Endothelial cell of umbilical vein (primary cell): ENCODE data around the gene COMT. TPM values are rescaled to one million over a fixed set of nuclear protein-coding genes. Genes with fewer than 3 reads are reported as not detected.

ENCODE experiments used
- BruUV-seq: library from RNA; stranded (reverse); fragments of 400-500 nt; replicated peaks from 2 replicates; lab custom pipeline; 2021; lab: Mats Ljungman, UMichigan
- CTCF ChIA-PET: fragments of 300-600, 350-600 bp; sonication (Branson Sonifier 250); formaldehyde crosslinking; loops from one replicate; lab custom pipeline; 2021; ENCODE audit warnings: antibody characterized with exemption, inconsistent platforms; lab: Charles Lee
- POLR2A ChIA-PET: fragments of 300-600, 350-600 bp; sonication (Branson Sonifier 250); formaldehyde crosslinking; loops from one replicate; lab custom pipeline; 2021; ENCODE audit warnings: antibody characterized with exemption, inconsistent platforms; lab: Charles Lee
- DNase-seq: peaks from one replicate; pipeline ENCODE4 v3.0.0-alpha.2; 2011; ENCODE audit warnings: low read depth, low spot score
- FAIRE-seq: peaks from 2 replicates; lab custom pipeline; 2011; peaks lifted over from hg19 to GRCh38; lab: Jason Lieb, UNC
- H2AFZ ChIP-seq: 2 replicates; pipeline ENCODE4 v1.6.0; 2012; ENCODE audit warnings: low read depth, low read length, control low read depth, inconsistent platforms
- H3K27ac ChIP-seq: 2 replicates; pipeline ENCODE4 v1.5.1; 2011; ENCODE audit warnings: low read depth, mild to moderate bottlenecking, control low read depth, low read length, moderate library complexity; ENCODE audit not compliant: insufficient read depth
- H3K27me3 ChIP-seq, 2 experiments: 2 replicates each; pipeline versions ENCODE4 v1.6.0 to v1.6.1; 2011; ENCODE audit warnings: low read length in 2 of 2, mixed read lengths in 1 of 2; ENCODE audit not compliant: control insufficient read depth in 2 of 2, insufficient read depth in 2 of 2
- H3K36me3 ChIP-seq, 2 experiments: 2 replicates in 1 of 2; 3 replicates in 1 of 2; pipeline ENCODE4 v1.5.1; 2011; ENCODE audit warnings: low read length in 2 of 2, mild to moderate bottlenecking in 1 of 2, moderate library complexity in 1 of 2; ENCODE audit not compliant: control insufficient read depth in 2 of 2, insufficient read depth in 2 of 2; ENCODE audit errors: extremely low read depth in 1 of 2
- H3K4me1 ChIP-seq: 3 replicates; pipeline ENCODE4 v1.5.1; 2011; ENCODE audit warnings: mild to moderate bottlenecking, low read length; ENCODE audit not compliant: control insufficient read depth, insufficient read depth; ENCODE audit errors: extremely low read depth
- H3K4me2 ChIP-seq: 2 replicates; pipeline ENCODE4 v1.6.1; 2011; ENCODE audit warnings: low read length, control low read depth, mixed read lengths; ENCODE audit not compliant: insufficient read depth
- H3K4me3 ChIP-seq, 3 experiments: fragments of 200-600 bp in 1 of 3; sonication (generic), shearing (Covaris generic) in 1 of 3; replicated peaks in 1 of 3; 2 replicates each; pipeline ENCODE4 v1.5.1; 2011 to 2016; ENCODE audit warnings: control low read depth in 3 of 3, low read length in 3 of 3, mild to moderate bottlenecking in 2 of 3, inconsistent platforms in 1 of 3, low read depth in 1 of 3, moderate library complexity in 1 of 3; ENCODE audit not compliant: insufficient read depth in 1 of 3
- H3K79me2 ChIP-seq: 2 replicates; pipeline ENCODE4 v1.6.0; 2012; ENCODE audit warnings: low read length, inconsistent platforms; ENCODE audit not compliant: control insufficient read depth, insufficient read depth
- H3K9ac ChIP-seq: replicated peaks from 2 replicates; pipeline ENCODE3; 2011; ENCODE audit warnings: low read length, control low read depth; ENCODE audit not compliant: insufficient read depth; ENCODE audit errors: extremely low read depth
- H3K9me1 ChIP-seq: replicated peaks from 3 replicates; pipeline ENCODE4 v1.6.0; 2011; ENCODE audit warnings: mild to moderate bottlenecking, low read length; ENCODE audit not compliant: control insufficient read depth, insufficient read depth; ENCODE audit errors: extremely low read depth
- H3K9me3 ChIP-seq: replicated peaks from 2 replicates; pipeline ENCODE4 v1.5.1; 2012; ENCODE audit warnings: low read length, inconsistent platforms; ENCODE audit not compliant: control insufficient read depth, insufficient read depth
- H4K20me1 ChIP-seq: replicated peaks from 2 replicates; pipeline ENCODE3; 2011; ENCODE audit warnings: mild to moderate bottlenecking, low read length; ENCODE audit not compliant: control insufficient read depth, insufficient read depth; ENCODE audit errors: extremely low read depth
- CTCF ChIP-seq, 2 donors: IDR thresholded peaks; 1 replicate in 1 of 2; 2 replicates in 1 of 2; pipeline ENCODE4 v1.5.1; 2011; ENCODE audit warnings: low read length in 2 of 2, mild to moderate bottlenecking in 2 of 2, moderate library complexity in 2 of 2, control low read depth in 1 of 2, inconsistent platforms in 1 of 2, low read depth in 1 of 2; ENCODE audit not compliant: insufficient read depth in 1 of 2; ENCODE audit errors: extremely low read depth in 1 of 2
- EZH2 ChIP-seq: IDR thresholded peaks from 2 replicates; pipeline ENCODE4 v1.6.1; 2012; ENCODE audit warnings: borderline replicate concordance, low read depth, mild to moderate bottlenecking, moderate library complexity, low read length, inconsistent platforms; ENCODE audit not compliant: severe bottlenecking
- FOS ChIP-seq: IDR thresholded peaks from 2 replicates; pipeline ENCODE4 v1.6.1; 2011; ENCODE audit warnings: mild to moderate bottlenecking, low read length, moderate library complexity, borderline replicate concordance; ENCODE audit not compliant: insufficient read depth
- GATA2 ChIP-seq: IDR thresholded peaks from 2 replicates; pipeline ENCODE4 v1.7.0; 2011; ENCODE audit warnings: low read depth, mild to moderate bottlenecking, moderate library complexity, mixed read lengths, low read length; ENCODE audit not compliant: insufficient read length, insufficient read depth
- JUN ChIP-seq: IDR thresholded peaks from 2 replicates; pipeline ENCODE4 v1.6.1; 2011; ENCODE audit warnings: borderline replicate concordance, low read depth; ENCODE audit not compliant: insufficient read length, insufficient read depth
- MAX ChIP-seq: IDR thresholded peaks from 2 replicates; pipeline ENCODE4 v1.6.1; 2011; ENCODE audit not compliant: insufficient read depth, insufficient read length
- MYC ChIP-seq: IDR thresholded peaks from one replicate; pipeline ENCODE4 v1.6.1; 2011; ENCODE audit warnings: mild to moderate bottlenecking, low read depth, low read length
- POLR2A ChIP-seq: IDR thresholded peaks from 2 replicates; pipeline ENCODE4 v1.6.1; 2012; ENCODE audit warnings: low read depth, mild to moderate bottlenecking, control low read depth, low read length
- POLR2AphosphoS5 ChIP-seq: IDR thresholded peaks from 2 replicates; pipeline ENCODE4 v1.6.1; 2012; ENCODE audit warnings: low read depth, mild to moderate bottlenecking, control low read depth, low read length, moderate library complexity; ENCODE audit not compliant: insufficient read depth
- dilution Hi-C: fragments of 300-500 bp; cut with MboI; formaldehyde crosslinking; loops from one replicate; pipeline ENCODE4 v1.15.0; 2019; ENCODE audit warnings: low sequenced_read_pairs; ENCODE audit not compliant: extremely low pct_ligation_motif_present
- intact Hi-C: fragments of 100-400 bp; cut with micrococcal nuclease; formaldehyde crosslinking; loops from one replicate; pipeline ENCODE4 v1.10.0; 2022
- polyA plus RNA-seq, 4 experiments: library from polyadenylated mRNA; depleted of rRNA in 3 of 4; stranded (reverse) in 3 of 4; unstranded in 1 of 4; fragments of >200 nt; gene quantifications; 2 replicates each; pipeline versions ENCODE4 v1.2.1 to v1.2.3, GENCODE V29; 2011 to 2012; ENCODE audit warnings: missing spikeins in 1 of 4
- total RNA-seq: library from RNA; stranded (reverse); gene quantifications from 2 replicates; pipeline ENCODE4 v1.2.3, GENCODE V29; 2021

Gene COMT
- total and polyA plus RNA-seq, 2 donors (not counting 3 experiments of a cell fraction or from before 2014, with no cell fraction given), result 221 to 537 TPM

- H3K4me1 ChIP-seq, result no peaks in the 10 kb centered on the region
- H3K9me3 ChIP-seq, result no peaks in the 10 kb centered on the region
- TF ChIP-seq EZH2, result no peak
- TF ChIP-seq MYC, result no peak
- TF ChIP-seq POLR2AphosphoS5, result no peak
- TF ChIP-seq MAX, result no peak
- TF ChIP-seq CTCF (IDR thresholded peaks at IDR 0.05; ENCODE audit: extremely low read depth in 1 of 2, insufficient read depth in 1 of 2, low read depth in 1 of 2, low read length in 2 of 2), result no peak
- no peak for TF ChIP-seq GATA2
- no peak for TF ChIP-seq FOS
- no peak for TF ChIP-seq JUN
- TF ChIP-seq POLR2A, result no peak
- CTCF ChIA-PET, result interaction anchor here (7.3 kb wide), 1 partner anchor 40 kb away, joined by 304 read pairs; no protein-coding TSS in a partner anchor
- no peaks in the 10 kb centered on the region for H3K36me3 ChIP-seq
- no peak overlapping the region for H2AFZ ChIP-seq
- POLR2A ChIA-PET, result no interaction called here
- no TSS peak for BruUV-seq
- intact Hi-C loops, result no loop called here
- no peaks in the 10 kb centered on the region for H4K20me1 ChIP-seq
- no peak overlapping the region for H3K27ac ChIP-seq
- no peak overlapping the region for H3K4me2 ChIP-seq
- H3K9me1 ChIP-seq, result no peaks in the 10 kb centered on the region
- H3K4me3 ChIP-seq, result no peak overlapping the region
- no peaks in the 10 kb centered on the region for H3K27me3 ChIP-seq
- no peak for DNase-seq
- H3K79me2 ChIP-seq, result no peaks in the 10 kb centered on the region
- H3K9ac ChIP-seq, result no peak overlapping the region
- dilution Hi-C loops, result no loop called here
- no peak for FAIRE-seq
Observed at GRCh38 chr22:20009582-20010306, 68.2 kb downstream of the COMT start.
